Subcutaneous abdominal adipose tissue (tissue), 5 donors: ENCODE measurements around the gene GLT8D1.
"Not testable (repeated sequence)": the region's sequence is repeated elsewhere in the genome, so short reads cannot be mapped to it uniquely, and the experiment has no call there.

Experiments
- H3K27ac ChIP-seq: one replicate; pipeline ENCODE4 v1.7.0; 2013; ENCODE audit warnings: low read depth, mild to moderate bottlenecking, inconsistent platforms, low read length, moderate library complexity
- H3K27me3 ChIP-seq, 5 donors: one replicate each; pipeline ENCODE4 v1.7.0; 2013; ENCODE audit warnings: low read length in 5 of 5, inconsistent platforms in 1 of 5; ENCODE audit not compliant: control insufficient read depth in 5 of 5, insufficient read depth in 4 of 5
- H3K36me3 ChIP-seq, 5 donors: one replicate each; pipeline ENCODE4 v1.7.0; 2013; ENCODE audit warnings: low read length in 5 of 5; ENCODE audit not compliant: control insufficient read depth in 5 of 5, insufficient read depth in 5 of 5
- H3K4me1 ChIP-seq, 5 donors: one replicate each; pipeline ENCODE4 v1.7.0; 2013; ENCODE audit warnings: low read length in 5 of 5, mild to moderate bottlenecking in 3 of 5, moderate library complexity in 1 of 5; ENCODE audit not compliant: control insufficient read depth in 5 of 5, insufficient read depth in 5 of 5
- H3K4me3 ChIP-seq, 5 donors: one replicate each; pipeline ENCODE4 v1.7.0; 2013; ENCODE audit warnings: low read length in 5 of 5, low read depth in 1 of 5
- H3K9ac ChIP-seq, 5 donors: one replicate each; pipeline ENCODE4 v1.7.0; 2013; ENCODE audit warnings: low read length in 5 of 5, mild to moderate bottlenecking in 4 of 5, moderate library complexity in 3 of 5
- H3K9me3 ChIP-seq, 5 donors: one replicate each; pipeline ENCODE4 v1.7.0; 2013; ENCODE audit warnings: low read length in 5 of 5; ENCODE audit not compliant: control insufficient read depth in 5 of 5
- donor health status: healthy.
- donor health status: healthy.
- donor health status: healthy.
- donor health status: healthy.
- donor health status: healthy.

GLT8D1 gene

DNA sequence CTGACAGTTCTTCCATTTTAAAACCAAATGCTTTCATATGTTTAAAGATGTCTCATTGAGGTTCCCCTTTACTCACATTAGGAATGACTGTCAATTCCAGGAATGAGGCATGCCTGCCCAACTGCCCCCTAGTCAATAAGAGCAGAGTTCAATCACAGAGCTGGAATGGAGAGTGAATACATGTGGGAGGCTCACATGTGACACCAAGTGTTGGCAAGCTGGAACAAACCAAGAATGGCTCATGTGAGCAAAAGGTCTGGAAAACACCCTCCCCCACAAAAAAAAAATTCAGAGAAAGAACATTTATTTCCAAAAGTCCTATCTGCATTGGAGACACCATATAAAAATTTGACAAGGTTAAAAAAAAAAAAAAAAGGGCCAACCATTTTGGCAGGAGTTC, 23.6 kb downstream of the GLT8D1 start:
- H3K36me3 ChIP-seq: peaks cover 12 to 23% (median 21%) of the 10 kb centered on the region in 5 donors
- H3K9ac ChIP-seq: peak overlapping the region; percentile 33 to 99 (median 76)
- no peaks in the 10 kb centered on the region for H3K9me3 ChIP-seq
- peak overlapping the region in 1 of 5 donors; percentile 15 for H3K4me3 ChIP-seq
- peak overlapping the region; percentile 98 for H3K27ac ChIP-seq
- no peaks in the 10 kb centered on the region for H3K27me3 ChIP-seq
- H3K4me1 ChIP-seq: peaks cover 7 to 74% (median 69%) of the 10 kb centered on the region in 5 donors

DNA sequence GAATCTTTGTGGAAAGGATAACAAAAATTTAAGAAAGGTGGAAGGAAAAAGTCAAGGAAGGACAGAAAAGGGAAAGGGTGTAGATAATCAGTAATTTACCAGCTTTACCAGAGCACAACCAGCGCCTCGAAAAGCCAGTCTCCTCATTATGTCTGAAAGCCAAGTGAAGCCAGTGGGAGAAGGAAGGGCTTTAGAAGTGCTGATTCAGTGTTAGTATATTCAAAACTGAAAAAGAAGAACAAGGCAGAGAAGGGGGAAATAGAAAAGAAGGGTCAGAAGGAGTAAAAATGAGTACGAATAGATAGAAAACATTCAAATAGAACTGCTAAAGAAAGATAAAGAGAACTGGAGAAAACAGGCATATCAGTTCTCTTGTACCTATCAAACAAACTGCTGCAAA, 24.0 kb downstream of the GLT8D1 start:
- Histone ChIP-seq H3K9me3 (no peaks in the 10 kb centered on the region), H3K27ac (peak overlapping the region; percentile 98), H3K27me3 (no peaks in the 10 kb centered on the region), H3K36me3 (peaks cover 16 to 27% (median 25%) of the 10 kb centered on the region in 5 donors), H3K4me1 (peaks cover 4 to 70% (median 64%) of the 10 kb centered on the region in 5 donors), H3K4me3 (peak overlapping the region in 1 of 5 donors; percentile 15), H3K9ac (peak overlapping the region; percentile 33 to 99 (median 76))

DNA sequence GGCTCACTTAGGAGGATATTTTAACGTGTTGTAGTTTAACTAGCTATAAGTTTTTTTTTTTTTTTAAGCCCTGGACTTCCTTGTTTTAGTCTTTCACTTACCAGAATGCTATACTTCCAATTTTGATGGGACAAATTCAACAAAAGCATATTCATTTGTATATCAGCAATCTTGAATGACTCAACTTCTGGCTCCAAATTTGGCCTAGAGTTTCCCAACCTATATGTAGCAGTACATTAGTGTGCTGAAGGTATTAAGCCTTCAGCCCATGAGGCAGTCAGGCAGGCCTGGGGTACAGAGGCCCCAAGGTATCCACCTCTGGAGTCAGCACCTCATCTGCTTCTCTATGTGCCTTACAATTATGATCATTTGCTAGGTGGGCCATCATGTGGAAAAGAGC, 25.8 kb downstream of the GLT8D1 start:
- H3K9me3 ChIP-seq: no peaks in the 10 kb centered on the region
- peak overlapping the region; percentile 98 for H3K27ac ChIP-seq
- H3K36me3 ChIP-seq: peaks cover 24 to 41% (median 31%) of the 10 kb centered on the region in 5 donors
- peaks cover 2 to 62% (median 55%) of the 10 kb centered on the region in 5 donors for H3K4me1 ChIP-seq
- H3K4me3 ChIP-seq: no peak overlapping the region
- H3K9ac ChIP-seq: peak overlapping the region in 1 of 5 donors; percentile 99
- H3K27me3 ChIP-seq: no peaks in the 10 kb centered on the region

DNA sequence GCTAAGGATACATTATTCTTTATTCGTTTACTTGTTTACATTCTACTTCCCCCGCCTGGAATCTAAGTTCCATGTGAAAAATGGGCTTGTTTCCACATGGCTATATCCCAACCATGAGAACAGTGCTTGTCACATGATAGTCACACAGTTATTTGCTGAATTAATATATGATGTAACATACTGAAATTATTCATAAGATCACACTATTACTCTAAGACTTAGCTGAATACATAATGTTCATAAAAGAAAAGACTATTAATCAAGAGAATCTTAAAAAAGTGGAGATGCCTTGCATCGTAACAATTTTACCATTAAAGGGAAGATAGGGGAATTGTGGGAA, 26.4 kb downstream of the GLT8D1 start:
- Histone ChIP-seq H3K27ac (peak overlapping the region; percentile 98), H3K4me1 (peaks cover 2 to 56% (median 49%) of the 10 kb centered on the region in 5 donors)

DNA sequence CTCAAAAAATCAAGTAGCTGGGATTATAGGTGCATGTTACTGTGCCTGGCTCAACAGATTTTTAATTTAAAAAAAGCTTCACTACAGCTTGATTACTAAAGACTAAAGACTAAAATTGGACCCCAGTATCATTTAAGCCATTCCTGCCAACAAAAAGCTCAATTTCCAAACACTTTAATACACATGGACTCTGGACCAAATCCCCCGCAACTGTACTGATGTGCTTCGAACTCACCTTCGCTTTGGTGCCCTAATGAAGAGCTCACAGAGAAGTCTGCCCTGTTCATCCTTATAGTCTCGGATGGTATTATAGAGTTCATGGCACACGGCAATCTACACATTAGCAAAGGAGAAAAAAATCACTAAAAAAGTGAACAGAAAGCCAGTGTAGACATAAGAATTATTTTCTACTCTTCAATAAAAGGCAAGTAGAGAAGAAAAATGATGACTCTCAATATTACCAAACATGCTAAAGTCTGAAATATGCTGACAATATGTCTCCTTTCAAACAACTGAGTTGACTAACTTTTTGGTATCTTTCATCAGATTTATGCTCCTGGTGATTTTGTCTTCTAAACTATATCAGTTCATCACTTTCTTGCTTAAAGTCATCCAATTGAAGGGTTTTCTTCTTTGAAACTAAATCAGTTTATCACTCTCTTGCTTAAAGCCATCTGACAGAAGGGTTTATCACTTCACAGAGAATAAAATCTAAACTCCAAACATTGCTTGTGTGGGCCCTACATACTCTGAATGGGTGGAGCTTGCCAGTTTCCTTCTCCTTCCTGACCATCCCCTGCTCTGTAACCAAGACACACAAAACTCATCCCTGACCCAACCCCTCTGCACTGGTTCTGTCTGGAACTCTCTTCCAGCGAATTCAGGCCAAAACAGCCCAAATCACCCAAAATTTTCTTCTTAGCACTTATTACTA, 27.1 kb downstream of the GLT8D1 start:
- Histone ChIP-seq H3K4me1 (peaks cover 2 to 49% (median 42%) of the 10 kb centered on the region in 5 donors), H3K27ac (peak overlapping the region; percentile 98), H3K36me3 (peaks cover 24 to 46% (median 35%) of the 10 kb centered on the region in 5 donors), H3K4me3 (no peak overlapping the region), H3K27me3 (no peaks in the 10 kb centered on the region), H3K9me3 (no peaks in the 10 kb centered on the region), H3K9ac (no peak overlapping the region)

More for the DNA sequence above, 26.4 kb downstream of the GLT8D1 start:
- H3K9ac ChIP-seq: no peak overlapping the region
- no peaks in the 10 kb centered on the region for H3K9me3 ChIP-seq
- H3K27me3 ChIP-seq: no peaks in the 10 kb centered on the region
- no peak overlapping the region for H3K4me3 ChIP-seq
- H3K36me3 ChIP-seq: peaks cover 24 to 43% (median 33%) of the 10 kb centered on the region in 5 donors

DNA sequence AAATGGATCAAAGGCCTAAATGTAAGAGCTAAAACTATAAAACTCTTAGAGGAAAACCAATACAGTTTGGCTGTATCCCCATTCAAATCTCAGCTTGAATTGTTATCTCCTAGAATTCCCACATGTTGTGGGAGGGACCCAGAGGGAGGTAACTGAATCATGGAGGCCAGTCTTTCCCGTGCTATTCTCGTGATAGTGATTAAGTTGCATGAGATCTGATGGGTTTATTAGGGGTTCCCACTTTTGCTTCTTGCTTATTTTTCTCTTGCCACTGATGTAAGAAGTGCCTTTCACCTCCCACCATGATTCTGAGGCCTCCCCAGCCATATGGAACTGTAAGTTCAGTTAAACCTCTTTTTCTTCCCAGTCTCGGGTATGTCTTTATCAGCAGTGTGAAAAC, 29.4 kb downstream of the GLT8D1 start:
- Histone ChIP-seq H3K36me3 (peaks cover 34 to 61% (median 49%) of the 10 kb centered on the region in 5 donors), H3K4me1 (peaks cover 2 to 29% (median 21%) of the 10 kb centered on the region in 5 donors)
- not testable (repeated sequence) for H3K27me3 ChIP-seq, H3K9ac ChIP-seq, H3K27ac ChIP-seq, H3K4me3 ChIP-seq, H3K9me3 ChIP-seq

DNA sequence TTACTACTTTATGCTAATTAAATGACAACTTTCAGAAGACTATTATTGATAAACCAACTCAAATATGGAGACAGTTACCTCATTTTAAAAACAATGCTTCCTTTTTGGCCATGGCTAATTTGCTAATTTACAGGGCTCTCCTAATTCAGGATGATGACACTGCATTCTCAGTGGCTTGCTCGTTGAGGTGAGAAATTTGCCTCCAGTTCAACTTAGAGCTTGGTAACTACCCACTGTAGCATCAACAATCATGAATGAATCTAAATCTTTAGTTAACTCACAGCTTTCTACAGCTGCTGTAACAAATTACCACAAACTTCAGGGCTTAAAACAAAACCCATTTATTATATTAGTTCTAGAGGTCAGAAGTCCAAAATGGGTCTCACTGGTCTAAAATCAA, 33.9 kb downstream of the GLT8D1 start:
- peaks cover 0 to 24% (median 11%) of the 10 kb centered on the region in 5 donors for H3K4me1 ChIP-seq
- no peaks in the 10 kb centered on the region for H3K27me3 ChIP-seq
- peak overlapping the region in 1 of 5 donors; percentile 53 for H3K9ac ChIP-seq
- peak overlapping the region; percentile 64 for H3K27ac ChIP-seq
- no peaks in the 10 kb centered on the region for H3K9me3 ChIP-seq
- H3K36me3 ChIP-seq: peaks cover 25 to 64% (median 42%) of the 10 kb centered on the region in 5 donors
- no peak overlapping the region for H3K4me3 ChIP-seq

DNA sequence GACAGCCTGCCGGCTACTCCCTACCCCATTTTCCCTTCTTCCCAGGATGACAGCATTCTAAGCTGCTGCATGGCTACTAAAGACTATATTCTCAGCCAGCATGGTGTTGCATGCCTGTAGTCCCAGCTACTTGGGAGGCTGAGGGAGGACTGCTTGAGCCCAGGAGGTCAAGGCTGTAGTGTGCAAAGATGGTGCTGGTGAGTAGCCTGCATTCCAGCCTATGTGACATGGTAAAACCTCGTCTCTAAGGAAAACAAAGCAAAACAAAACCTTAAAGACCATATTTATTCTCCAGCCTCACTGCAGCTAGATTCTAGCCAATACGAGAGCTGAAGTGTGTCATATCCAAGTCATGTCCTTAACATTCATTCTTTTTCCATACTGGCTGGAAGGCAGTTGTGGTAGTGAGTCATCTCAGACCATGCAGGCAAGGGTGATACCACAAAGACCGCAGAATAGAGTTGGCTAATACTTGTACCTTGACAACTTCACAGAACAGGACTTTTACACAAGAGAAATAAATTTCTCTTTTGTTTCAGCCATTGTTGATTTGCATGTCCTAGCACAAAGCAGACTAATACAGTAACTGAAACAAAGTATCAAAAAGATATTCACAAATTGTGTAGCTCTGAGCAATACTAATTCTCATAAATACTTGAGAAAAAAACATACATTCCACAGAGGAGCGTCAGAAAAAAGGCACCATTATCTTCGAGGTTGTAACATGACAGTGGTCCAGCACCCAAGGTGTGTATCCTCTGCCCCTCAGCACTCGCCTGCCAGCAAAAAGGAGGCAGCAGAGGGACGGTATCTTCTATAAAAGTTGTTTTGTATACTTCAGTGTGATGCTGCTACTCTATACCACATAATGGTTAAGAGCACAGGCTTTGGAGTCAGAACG, 34.7 kb downstream of the GLT8D1 start:
- Histone ChIP-seq H3K9ac (peak overlapping the region in 1 of 5 donors; percentile 53), H3K9me3 (no peaks in the 10 kb centered on the region), H3K27me3 (no peaks in the 10 kb centered on the region), H3K4me3 (no peak overlapping the region), H3K36me3 (peaks cover 20 to 63% (median 37%) of the 10 kb centered on the region in 5 donors), H3K4me1 (peaks cover 0 to 24% (median 11%) of the 10 kb centered on the region in 5 donors), H3K27ac (peak overlapping the region; percentile 64)

DNA sequence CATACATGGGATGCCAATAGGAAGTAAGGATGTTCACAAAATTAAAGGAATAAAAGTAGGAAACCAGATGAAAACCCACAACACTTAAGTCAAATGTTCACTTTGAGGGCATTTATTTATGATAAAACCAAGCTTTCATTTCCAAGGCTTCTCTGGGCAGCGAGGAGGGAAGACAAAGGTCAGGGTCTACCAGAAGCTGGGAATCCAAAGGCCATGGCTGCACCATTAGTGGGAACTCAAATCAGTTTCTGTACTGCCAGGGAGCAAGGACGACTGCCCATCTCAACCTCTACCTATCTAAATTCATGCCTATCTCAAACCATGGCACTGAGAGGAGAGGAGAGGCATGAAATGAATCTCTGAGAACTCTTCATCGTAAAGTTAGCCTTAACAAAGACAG, 42.5 kb downstream of the GLT8D1 start:
- H3K9me3 ChIP-seq: no peaks in the 10 kb centered on the region
- no peak overlapping the region for H3K27ac ChIP-seq
- H3K4me1 ChIP-seq: no peaks in the 10 kb centered on the region
- H3K36me3 ChIP-seq: peaks cover 27 to 76% (median 60%) of the 10 kb centered on the region in 5 donors
- no peak overlapping the region for H3K9ac ChIP-seq
- no peaks in the 10 kb centered on the region for H3K27me3 ChIP-seq
- H3K4me3 ChIP-seq: no peak overlapping the region
